D721Med (cell line): Measurements from ENCODE around the gene FGR.
"Not testable (repeated sequence)": the region's sequence is repeated elsewhere in the genome, so short reads cannot be mapped to it uniquely, and the experiment has no call there.

ENCODE experiments used
- DNase-seq: peaks from one replicate; pipeline ENCODE4 v3.0.0; 2011; ENCODE audit warnings: low spot score; ENCODE audit not compliant: insufficient read length
- FAIRE-seq: peaks from 2 replicates; lab custom pipeline; 2011; peaks lifted over from hg19 to GRCh38; lab: Jason Lieb, UNC
- CTCF ChIP-seq: IDR thresholded peaks from 2 replicates; pipeline ENCODE4 v1.5.1; 2012; ENCODE audit warnings: mild to moderate bottlenecking, control low read depth; ENCODE audit not compliant: insufficient read depth; ENCODE audit errors: missing control alignments

The FGR gene

GRCh38 chr1:27634985-27635367, at the start of gene FGR:
TSS of gene FGR (minus strand) at chr1:27635185. CDS start at chr1:27623916, 11,269 bp downstream.
- TF ChIP-seq CTCF, result no peak
- DNase-seq (no peak), FAIRE-seq (no peak)

- no peak for TF ChIP-seq CTCF
- FAIRE-seq, result no peak
- DNase-seq, result no peak
Observed at GRCh38 chr1:27684176-27684575, 49.2 kb upstream of the FGR start.

- no peak for TF ChIP-seq CTCF
- DNase-seq (no peak), FAIRE-seq (no peak)
Observed at GRCh38 chr1:27682351-27682944, 47.5 kb upstream of the FGR start.

GRCh38 chr1:27681580-27681979, 46.6 kb upstream of the FGR start:
- FAIRE-seq, DNase-seq: not testable (repeated sequence)

- FAIRE-seq, DNase-seq: not testable (repeated sequence)
Observed at GRCh38 chr1:27680225-27680791, 45.3 kb upstream of the FGR start.

- no peak for FAIRE-seq
- no peak for TF ChIP-seq CTCF
- no peak for DNase-seq
Observed at GRCh38 chr1:27678747-27679146, 43.8 kb upstream of the FGR start.

- FAIRE-seq (no peak), DNase-seq (no peak)
- TF ChIP-seq CTCF, result no peak
Observed at GRCh38 chr1:27676410-27676809, 41.4 kb upstream of the FGR start.

GRCh38 chr1:27672750-27673112, 37.7 kb upstream of the FGR start:
- TF ChIP-seq CTCF, result no peak
- FAIRE-seq, result no peak
- DNase-seq, result no peak
